Spleen (tissue), 11 donors: ENCODE results near the gene FLACC1. TPM values are rescaled to one million over a fixed set of nuclear protein-coding genes. Genes with fewer than 3 reads are reported as not detected.

Experiments
- DNase-seq: peaks from one replicate; pipeline ENCODE4 v3.0.0-alpha.2; 2020
- H3K27ac ChIP-seq, 8 donors: fragments of 200-600 bp; sonication (generic) in 7 of 8; 1 replicate in 4 of 8; 2 replicates in 4 of 8; pipeline versions ENCODE4 v1.5.0 to v1.8.0; 2016 to 2021; ENCODE audit warnings: inconsistent platforms in 4 of 8, mild to moderate bottlenecking in 4 of 8, moderate library complexity in 1 of 8
- H3K27me3 ChIP-seq, 7 donors: fragments of 200-600 bp; sonication (generic) in 6 of 7; replicated peaks in 1 of 7; 1 replicate in 4 of 7; 2 replicates in 3 of 7; pipeline versions ENCODE4 v1.5.0 to v1.8.0; 2016 to 2021; ENCODE audit warnings: inconsistent platforms in 3 of 7, mild to moderate bottlenecking in 1 of 7
- H3K36me3 ChIP-seq, 6 donors: fragments of 200-600 bp; sonication (generic) in 5 of 6; 1 replicate in 4 of 6; 2 replicates in 2 of 6; pipeline versions ENCODE4 v1.5.0 to v1.8.0; 2016 to 2021; ENCODE audit warnings: inconsistent platforms in 2 of 6
- H3K4me1 ChIP-seq, 6 donors: fragments of 200-600 bp; sonication (generic) in 5 of 6; 1 replicate in 3 of 6; 2 replicates in 3 of 6; pipeline versions ENCODE4 v1.5.0 to v1.8.0; 2016 to 2021; ENCODE audit warnings: inconsistent platforms in 3 of 6
- H3K4me3 ChIP-seq, 8 donors: fragments of 200-600 bp; sonication (generic) in 7 of 8; 1 replicate in 4 of 8; 2 replicates in 4 of 8; pipeline versions ENCODE4 v1.5.0 to v1.8.0; 2016 to 2021; ENCODE audit warnings: inconsistent platforms in 4 of 8, mild to moderate bottlenecking in 4 of 8, moderate library complexity in 2 of 8
- H3K9me3 ChIP-seq, 8 donors: fragments of 200-600 bp; sonication (generic) in 7 of 8; 1 replicate in 4 of 8; 2 replicates in 4 of 8; pipeline versions ENCODE4 v1.5.0 to v1.8.0; 2016 to 2021; ENCODE audit warnings: inconsistent platforms in 4 of 8
- POLR2A ChIP-seq, 3 donors: fragments of 450-650 bp; IDR thresholded peaks; one replicate each; pipeline ENCODE4 v1.5.1; 2017; ENCODE audit warnings: antibody characterized with exemption in 3 of 3, mild to moderate bottlenecking in 1 of 3
- POLR2AphosphoS5 ChIP-seq, 3 donors: sonication (generic); formaldehyde crosslinking; IDR thresholded peaks; one replicate each; pipeline ENCODE4 v1.5.1; 2017; ENCODE audit warnings: antibody characterized with exemption in 3 of 3
- WGBS, 5 donors: extraction: QIAGEN DNeasy Blood & Tissue Kit in 3 of 5; methylation state at CpG; one replicate each; pipeline versions ENCODE4 v1.1.5 to v1.1.7; 2013 to 2018; 5-methylcytosine and 5-hydroxymethylcytosine counted together
- intact Hi-C: fragments of 100-400 bp; cut with DNase I; formaldehyde crosslinking; loops from one replicate; pipeline ENCODE4 v1.15.0; 2023; ENCODE audit warnings: low total_unique reads
- polyA plus RNA-seq, 3 donors: library from polyadenylated mRNA; stranded (reverse); fragments of 200-250 nt; gene quantifications; one replicate each; pipeline ENCODE4 v1.2.1, GENCODE V29; 2013
- total RNA-seq, 7 donors: library from RNA; depleted of rRNA in 3 of 7; stranded (reverse); fragments of >200 nt in 3 of 7; fragmentation: NEBNext Ultra II Directional in 4 of 7; extraction: Animal tissue kit (Norgen Biotek cat#: 25700) in 4 of 7; gene quantifications; one replicate each; pipeline versions ENCODE4 v1.1.0 to v1.2.1, GENCODE V29; 2016 to 2021
- TF ChIP-seq, protein P1 (sequence below), 11 experiments: fragments of 200-600 bp in 7 of 11; fragments of 450-650 bp in 4 of 11; sonication (generic) in 4 of 11; IDR thresholded peaks in 8 of 11; conservative IDR thresholded peaks in 3 of 11; 1 replicate in 7 of 11; 2 replicates in 4 of 11; pipeline versions ENCODE4 v1.4.0 to v1.8.0; 2016 to 2021; ENCODE audit warnings: antibody characterized with exemption in 11 of 11, inconsistent platforms in 4 of 11, mild to moderate bottlenecking in 1 of 11
- donor health status: healthy with polysubstance abuse.
- donor health status: DM: no; HTN: no; CAD: no; lungs with moderate emphysema.
- donor health status: DM: no; HTN: no; CAD: no.
- donor health status: Bipolar disorder and iron deficiency.
- donor health status: healthy.
- donor health status: DM: no; HTN: no; CAD: no.
- donor health status: DM: yes; HTN: yes; CAD: no.

The FLACC1 gene
- total and polyA plus RNA-seq, 10 donors, result 0.30 to 5.7 (median 3.1) TPM

DNA sequence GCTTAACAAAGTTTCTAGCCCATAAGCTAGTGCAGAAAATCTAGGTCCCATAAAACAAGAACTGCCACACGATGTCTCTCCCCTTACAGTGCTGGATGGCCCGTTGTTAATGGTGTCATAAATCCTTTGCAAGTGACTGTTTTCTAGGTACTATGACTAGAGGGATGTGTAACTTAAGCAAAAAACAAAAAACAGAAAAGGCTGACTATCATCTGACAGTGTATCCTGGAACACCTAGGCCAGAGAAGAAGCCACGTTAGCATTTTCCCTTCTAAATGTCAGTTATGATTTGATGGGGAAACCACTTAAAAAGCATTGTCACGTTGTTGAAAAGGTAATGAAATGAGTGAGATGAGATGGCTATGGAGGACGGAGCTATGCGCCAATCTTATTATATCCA, 94.4 kb downstream of the FLACC1 start:
- no peaks in the 10 kb centered on the region for H3K27me3 ChIP-seq
- WGBS, 5 donors, result 36 to 52% (median 43%) methylated on average over 6 of the region's 6 CpGs
- H3K9me3 ChIP-seq, result no peaks in the 10 kb centered on the region
- intact Hi-C loops, result no loop called here
- H3K4me1 ChIP-seq, result peaks cover 33 to 100% (median 88%) of the 10 kb centered on the region in 6 donors
- no peak for TF ChIP-seq POLR2A (IDR thresholded peaks at IDR 0.05)
- TF ChIP-seq POLR2AphosphoS5 (IDR thresholded peaks at IDR 0.05), result no peak
- TF ChIP-seq, protein P1, sequence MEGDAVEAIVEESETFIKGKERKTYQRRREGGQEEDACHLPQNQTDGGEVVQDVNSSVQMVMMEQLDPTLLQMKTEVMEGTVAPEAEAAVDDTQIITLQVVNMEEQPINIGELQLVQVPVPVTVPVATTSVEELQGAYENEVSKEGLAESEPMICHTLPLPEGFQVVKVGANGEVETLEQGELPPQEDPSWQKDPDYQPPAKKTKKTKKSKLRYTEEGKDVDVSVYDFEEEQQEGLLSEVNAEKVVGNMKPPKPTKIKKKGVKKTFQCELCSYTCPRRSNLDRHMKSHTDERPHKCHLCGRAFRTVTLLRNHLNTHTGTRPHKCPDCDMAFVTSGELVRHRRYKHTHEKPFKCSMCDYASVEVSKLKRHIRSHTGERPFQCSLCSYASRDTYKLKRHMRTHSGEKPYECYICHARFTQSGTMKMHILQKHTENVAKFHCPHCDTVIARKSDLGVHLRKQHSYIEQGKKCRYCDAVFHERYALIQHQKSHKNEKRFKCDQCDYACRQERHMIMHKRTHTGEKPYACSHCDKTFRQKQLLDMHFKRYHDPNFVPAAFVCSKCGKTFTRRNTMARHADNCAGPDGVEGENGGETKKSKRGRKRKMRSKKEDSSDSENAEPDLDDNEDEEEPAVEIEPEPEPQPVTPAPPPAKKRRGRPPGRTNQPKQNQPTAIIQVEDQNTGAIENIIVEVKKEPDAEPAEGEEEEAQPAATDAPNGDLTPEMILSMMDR (IDR thresholded peaks at IDR 0.05 in 8 of 11, conservative IDR thresholded peaks at IDR 0.05 in 3 of 11), result no peak
- peak overlapping the region in 5 of 8 donors; percentile 6 to 76 (median 54) for H3K4me3 ChIP-seq
- H3K36me3 ChIP-seq, result peaks cover 0 to 25% (median 14%) of the 10 kb centered on the region in 6 donors
- H3K27ac ChIP-seq, result peak overlapping the region in 7 of 8 donors; percentile 3 to 95 (median 94)
- DNase-seq, result no peak

DNA sequence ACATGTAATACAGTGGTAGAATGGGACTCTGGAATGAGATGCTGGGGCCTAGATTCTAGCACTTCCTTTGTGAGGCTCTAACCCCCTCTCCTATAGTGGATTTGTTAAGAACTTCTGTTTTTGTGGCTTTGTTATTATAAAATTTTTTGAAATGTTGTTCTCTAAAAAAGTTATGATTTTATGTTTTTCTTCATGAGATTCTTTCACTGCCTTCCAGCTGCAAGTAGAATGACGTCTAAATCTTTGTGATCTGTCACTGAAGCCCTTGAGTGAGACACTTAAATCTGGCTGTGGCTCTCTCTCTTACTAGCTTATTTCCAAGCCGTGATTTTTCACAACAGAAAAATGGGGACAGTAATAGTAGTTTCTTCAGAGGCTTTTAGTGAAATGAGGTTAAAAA, 95.2 kb downstream of the FLACC1 start:
- H3K4me1 ChIP-seq, result peaks cover 37 to 100% (median 91%) of the 10 kb centered on the region in 6 donors
- no peaks in the 10 kb centered on the region for H3K9me3 ChIP-seq
- TF ChIP-seq, protein P1 (IDR thresholded peaks at IDR 0.05 in 8 of 11, conservative IDR thresholded peaks at IDR 0.05 in 3 of 11), result no peak
- peaks cover 0 to 17% (median 7%) of the 10 kb centered on the region in 6 donors for H3K36me3 ChIP-seq
- intact Hi-C loops, result no loop called here
- WGBS, 5 donors, result 18 to 33% (median 23%) methylated on average over 2 of the region's 2 CpGs
- H3K4me3 ChIP-seq, result peak overlapping the region; percentile 35 to 76 (median 48)
- DNase-seq, result no peak
- H3K27ac ChIP-seq, result peak overlapping the region; percentile 79 to 97 (median 94)
- H3K27me3 ChIP-seq, result no peaks in the 10 kb centered on the region

DNA sequence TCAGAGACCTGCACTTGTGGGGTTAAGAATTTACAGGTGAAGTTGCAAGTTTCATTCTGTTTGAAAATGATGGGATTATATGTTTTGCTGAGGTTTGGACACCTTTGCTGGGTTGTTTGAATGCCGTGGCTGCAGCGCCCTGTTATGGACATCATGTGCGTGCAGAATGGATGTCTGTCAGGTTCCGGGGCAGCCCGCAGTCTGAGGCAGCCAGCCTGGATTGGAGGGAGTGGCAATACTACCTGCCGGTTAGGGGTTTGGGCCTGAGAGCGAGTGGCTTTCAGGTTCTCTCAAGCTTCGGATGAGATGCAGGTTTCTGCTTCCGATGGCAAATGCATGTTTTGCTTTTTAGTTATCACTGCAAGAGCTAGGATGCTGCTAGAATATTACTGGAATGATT, 95.7 kb downstream of the FLACC1 start:
- peaks cover 42 to 100% (median 91%) of the 10 kb centered on the region in 6 donors for H3K4me1 ChIP-seq
- 19 to 48% (median 45%) methylated on average over 9 of the region's 9 CpGs for WGBS, 5 donors
- peak in 1 of 3 donors; percentile 66 for TF ChIP-seq POLR2AphosphoS5 (IDR thresholded peaks at IDR 0.05)
- no peak for TF ChIP-seq POLR2A (IDR thresholded peaks at IDR 0.05)
- H3K9me3 ChIP-seq, result no peaks in the 10 kb centered on the region
- DNase-seq, result peak; percentile 87
- H3K4me3 ChIP-seq, result peak overlapping the region; percentile 35 to 76 (median 48)
- intact Hi-C loops, result no loop called here
- H3K36me3 ChIP-seq, result peaks cover 0 to 12% (median 3%) of the 10 kb centered on the region in 6 donors
- H3K27me3 ChIP-seq, result no peaks in the 10 kb centered on the region
- H3K27ac ChIP-seq, result peak overlapping the region; percentile 79 to 97 (median 94)

DNA sequence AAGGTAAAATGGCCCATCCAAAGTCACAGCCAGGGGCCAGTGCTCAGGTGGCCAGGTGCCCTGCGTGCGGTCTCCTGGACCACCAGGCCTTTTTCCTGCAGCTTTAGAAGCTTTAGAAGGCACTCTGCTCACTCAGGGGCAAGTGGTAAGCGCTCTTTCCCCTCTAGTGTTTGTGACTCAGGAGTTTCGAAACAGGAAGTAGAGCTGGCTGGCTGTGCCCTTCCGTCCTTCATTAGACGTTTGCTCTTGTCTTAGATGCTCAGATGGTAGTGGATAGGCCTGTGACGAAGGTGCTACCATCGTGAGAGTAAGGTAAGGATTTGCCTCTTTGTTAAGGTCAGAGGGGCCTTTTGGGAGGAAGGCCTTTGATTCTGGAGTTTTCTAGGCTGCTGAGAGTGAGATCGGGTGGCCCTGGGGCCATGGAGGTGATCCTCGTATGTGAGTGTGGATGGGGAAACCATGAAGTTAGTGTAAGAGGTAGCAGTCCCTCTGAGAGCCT, 96.8 kb downstream of the FLACC1 start, which contains the start of gene CASP8:
TSS of gene CASP8 (plus strand) at position 235 of the 499 bp plus-strand sequence. CDS start 5,951 bp downstream, outside the sequence.
- Histone ChIP-seq H3K27me3 (no peaks in the 10 kb centered on the region), H3K27ac (peak within 1 kb of the TSS; percentile 79 to 97 (median 94)), H3K4me3 (peak within 1 kb of the TSS; percentile 35 to 76 (median 52)), H3K36me3 (peaks cover 0 to 1% (median 0%) of the 10 kb centered on the region in 6 donors), H3K9me3 (no peaks in the 10 kb centered on the region), H3K4me1 (peaks cover 42 to 100% (median 92%) of the 10 kb centered on the region in 6 donors)
- DNase-seq, result peak; percentile 88
- TF ChIP-seq POLR2A (IDR thresholded peaks at IDR 0.05), result peak in 2 of 3 donors; percentile 82 to 83
- peak in 2 of 3 donors; percentile 71 to 97 for TF ChIP-seq POLR2AphosphoS5 (IDR thresholded peaks at IDR 0.05)
- TF ChIP-seq, protein P1 (IDR thresholded peaks at IDR 0.05 in 8 of 11, conservative IDR thresholded peaks at IDR 0.05 in 3 of 11), result peak in 2 of 11 experiments; percentile 7 to 16
- WGBS, 5 donors, result 9 to 23% (median 14%) methylated on average over 10 of the region's 10 CpGs
- intact Hi-C loops, result no loop called here
